Neutrophil (primary cell): Measurements from ENCODE around the gene DMD.

Experiments used
- H3K27ac ChIP-seq: fragments of 200-600 bp; sonication (generic); 2 replicates; pipeline ENCODE4 v1.5.1; 2016; ENCODE audit warnings: mild to moderate bottlenecking, moderate library complexity
- H3K27me3 ChIP-seq: fragments of 200-600 bp; sonication (generic); 2 replicates; pipeline ENCODE4 v1.6.0; 2016; ENCODE audit warnings: mild to moderate bottlenecking
- H3K36me3 ChIP-seq: fragments of 200-600 bp; sonication (generic); 2 replicates; pipeline ENCODE4 v1.5.1; 2017
- H3K4me1 ChIP-seq, 2 experiments: fragments of 200-600 bp in 1 of 2; sonication (generic) in 1 of 2; 1 replicate in 1 of 2; 2 replicates in 1 of 2; pipeline versions ENCODE4 v1.5.1 to v1.6.1; 2013 to 2016; ENCODE audit warnings: low read depth in 1 of 2, low read length in 1 of 2, mild to moderate bottlenecking in 1 of 2, moderate library complexity in 1 of 2; ENCODE audit not compliant: control insufficient read depth in 1 of 2, insufficient read depth in 1 of 2
- H3K4me3 ChIP-seq, 2 experiments: fragments of 200-600 bp in 1 of 2; sonication (generic) in 1 of 2; 1 replicate in 1 of 2; 2 replicates in 1 of 2; pipeline ENCODE4 v1.5.1; 2013 to 2016; ENCODE audit warnings: low read depth in 1 of 2, low read length in 1 of 2, mild to moderate bottlenecking in 1 of 2, moderate library complexity in 1 of 2
- H3K9me3 ChIP-seq: fragments of 200-600 bp; sonication (generic); 2 replicates; pipeline ENCODE4 v1.5.1; 2016
- TF ChIP-seq, protein P1 (sequence below): fragments of 200-600 bp; sonication (generic); IDR thresholded peaks from 2 replicates; pipeline ENCODE4 v1.5.1; 2016; ENCODE audit warnings: antibody characterized with exemption

The DMD gene

DNA sequence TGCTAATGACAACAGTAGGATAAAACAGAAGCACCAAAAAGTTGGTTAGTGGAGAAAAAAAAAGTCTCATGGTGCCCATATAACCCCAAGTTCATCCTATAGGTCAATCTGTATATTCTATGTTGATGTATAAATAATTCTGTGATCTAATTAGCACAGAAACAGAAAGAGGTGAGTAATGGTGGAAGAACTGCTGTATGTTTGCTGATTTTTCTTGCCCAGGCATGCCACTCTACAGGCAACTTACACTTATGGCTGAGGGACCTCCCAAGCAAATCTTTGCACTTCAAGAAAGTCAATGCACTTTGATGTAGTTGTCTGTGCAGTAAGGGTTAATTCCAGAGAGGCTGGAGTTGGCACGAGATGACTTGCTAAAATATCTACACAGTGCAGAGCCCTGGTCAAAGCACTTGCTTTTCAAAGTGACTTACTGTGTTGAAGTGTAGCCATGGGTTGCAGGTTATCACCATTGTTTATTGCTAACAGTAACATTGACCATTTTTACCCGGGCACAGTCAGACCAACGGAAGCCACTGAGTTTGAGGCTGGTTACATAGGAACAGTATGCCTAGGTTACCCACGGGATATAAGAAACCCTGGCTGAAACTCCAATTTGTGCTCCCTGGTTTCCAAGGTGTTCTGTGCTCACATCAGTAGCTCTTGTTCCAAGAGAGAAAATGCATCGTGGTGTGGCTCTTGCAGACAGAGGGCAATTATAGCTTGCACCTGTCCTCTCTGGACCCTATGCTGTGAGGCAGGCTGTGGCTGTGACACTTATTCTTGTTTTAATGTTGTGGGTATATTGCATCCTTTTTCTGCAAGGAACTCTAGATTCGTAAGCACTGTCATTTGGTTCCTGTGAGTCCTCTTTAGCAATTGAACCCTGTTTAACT lies 1998.2 kb downstream of the DMD start:
- Histone ChIP-seq H3K4me3 (no peak overlapping the region), H3K27ac (no peak overlapping the region), H3K4me1 (no peaks in the 10 kb centered on the region), H3K27me3 (no peaks in the 10 kb centered on the region), H3K9me3 (no peaks in the 10 kb centered on the region), H3K36me3 (no peaks in the 10 kb centered on the region)
- TF ChIP-seq, protein P1, sequence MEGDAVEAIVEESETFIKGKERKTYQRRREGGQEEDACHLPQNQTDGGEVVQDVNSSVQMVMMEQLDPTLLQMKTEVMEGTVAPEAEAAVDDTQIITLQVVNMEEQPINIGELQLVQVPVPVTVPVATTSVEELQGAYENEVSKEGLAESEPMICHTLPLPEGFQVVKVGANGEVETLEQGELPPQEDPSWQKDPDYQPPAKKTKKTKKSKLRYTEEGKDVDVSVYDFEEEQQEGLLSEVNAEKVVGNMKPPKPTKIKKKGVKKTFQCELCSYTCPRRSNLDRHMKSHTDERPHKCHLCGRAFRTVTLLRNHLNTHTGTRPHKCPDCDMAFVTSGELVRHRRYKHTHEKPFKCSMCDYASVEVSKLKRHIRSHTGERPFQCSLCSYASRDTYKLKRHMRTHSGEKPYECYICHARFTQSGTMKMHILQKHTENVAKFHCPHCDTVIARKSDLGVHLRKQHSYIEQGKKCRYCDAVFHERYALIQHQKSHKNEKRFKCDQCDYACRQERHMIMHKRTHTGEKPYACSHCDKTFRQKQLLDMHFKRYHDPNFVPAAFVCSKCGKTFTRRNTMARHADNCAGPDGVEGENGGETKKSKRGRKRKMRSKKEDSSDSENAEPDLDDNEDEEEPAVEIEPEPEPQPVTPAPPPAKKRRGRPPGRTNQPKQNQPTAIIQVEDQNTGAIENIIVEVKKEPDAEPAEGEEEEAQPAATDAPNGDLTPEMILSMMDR, result no peak

DNA sequence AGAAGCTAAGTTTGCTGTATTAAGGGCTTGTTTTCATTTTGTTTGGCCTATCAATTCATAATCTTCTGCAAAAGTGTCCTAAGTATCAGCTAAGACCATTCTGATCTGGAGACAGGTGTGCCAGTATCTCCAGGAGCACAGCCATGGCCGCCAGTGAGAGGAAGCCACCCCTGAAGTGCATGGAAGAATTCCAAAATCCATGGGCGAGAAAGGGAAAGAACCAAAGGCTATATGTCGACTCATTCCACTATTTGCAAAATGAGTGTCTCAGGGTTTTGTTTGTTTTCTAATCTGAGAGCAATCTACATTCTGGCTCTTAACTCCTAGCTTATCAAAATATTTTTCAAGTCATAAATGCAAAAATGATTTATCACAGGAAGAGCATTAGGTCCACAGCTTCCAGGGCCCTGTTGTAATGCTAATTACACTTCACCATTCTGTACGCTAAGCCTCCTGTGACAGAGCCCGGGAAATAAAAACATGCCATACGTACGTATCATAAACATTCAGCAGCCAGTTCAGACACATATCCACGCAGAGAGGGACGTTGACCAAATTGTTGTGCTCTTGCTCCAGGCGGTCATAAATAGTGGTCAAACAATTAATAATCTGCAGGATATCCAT lies 2002.2 kb downstream of the DMD start:
- TF ChIP-seq, protein P1, result no peak
- Histone ChIP-seq H3K27me3 (no peaks in the 10 kb centered on the region), H3K4me3 (no peak overlapping the region), H3K4me1 (no peaks in the 10 kb centered on the region), H3K9me3 (no peaks in the 10 kb centered on the region), H3K27ac (no peak overlapping the region), H3K36me3 (no peaks in the 10 kb centered on the region)

DNA sequence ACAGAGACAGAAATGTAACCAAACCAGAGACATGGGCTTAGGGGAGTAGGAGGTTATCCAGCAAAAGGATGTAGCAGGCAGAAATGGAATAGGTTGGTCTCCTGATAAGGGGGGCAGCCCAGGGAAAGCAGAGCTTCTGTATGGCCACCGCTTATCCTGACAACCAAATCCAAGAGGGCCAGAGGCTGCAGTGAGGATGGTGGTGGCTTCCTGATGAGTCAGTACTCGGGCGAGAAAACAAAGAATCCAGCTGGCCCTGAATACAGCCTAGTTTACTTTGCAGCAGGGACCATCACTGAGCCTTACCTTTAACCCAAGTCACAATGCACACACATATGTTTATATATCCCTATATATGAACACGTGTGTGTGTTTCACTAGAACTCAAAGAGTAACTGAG lies 2009.8 kb downstream of the DMD start:
- H3K36me3 ChIP-seq, result no peaks in the 10 kb centered on the region
- TF ChIP-seq, protein P1, result no peak
- H3K27ac ChIP-seq, result no peak overlapping the region

DNA sequence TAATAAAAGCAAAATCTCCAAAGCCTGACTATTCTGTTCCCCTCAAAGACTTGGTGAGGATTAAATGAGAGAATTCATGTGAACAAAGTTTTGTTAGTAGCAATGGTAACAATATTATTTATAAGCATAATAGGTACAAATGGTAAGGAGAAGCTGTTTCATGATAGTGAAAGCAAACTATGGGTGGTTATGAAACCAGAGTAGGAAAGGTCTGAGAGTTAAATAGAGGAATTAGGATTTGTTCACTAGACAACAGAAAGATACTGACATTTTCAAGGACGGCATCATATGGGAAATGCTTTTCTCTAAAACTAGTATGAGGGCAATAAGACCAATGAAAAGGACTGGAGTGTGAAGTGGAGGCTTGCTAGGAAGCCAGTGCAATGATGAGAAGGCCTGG lies 2010.9 kb downstream of the DMD start:
- TF ChIP-seq, protein P1, result no peak

More for the DNA sequence above, 2009.8 kb downstream of the DMD start:
- no peaks in the 10 kb centered on the region for H3K9me3 ChIP-seq
- H3K4me1 ChIP-seq, result no peaks in the 10 kb centered on the region
- H3K4me3 ChIP-seq, result no peak overlapping the region
- no peaks in the 10 kb centered on the region for H3K27me3 ChIP-seq

DNA sequence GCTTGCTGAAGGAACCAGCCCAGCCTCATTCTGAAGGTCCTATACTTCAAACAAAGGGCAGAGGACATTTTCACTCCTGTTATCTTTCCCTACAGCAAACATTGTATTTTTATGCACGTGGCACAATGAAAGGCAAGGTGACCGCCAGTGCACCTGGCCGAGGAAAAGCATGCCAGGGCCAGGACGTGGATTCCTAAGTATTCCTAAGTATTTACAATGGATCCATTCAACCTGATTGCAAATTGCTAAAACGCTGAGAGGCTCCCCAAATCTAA lies 2011.6 kb downstream of the DMD start:
- Histone ChIP-seq H3K4me1 (no peaks in the 10 kb centered on the region), H3K4me3 (no peak overlapping the region), H3K27me3 (no peaks in the 10 kb centered on the region), H3K9me3 (no peaks in the 10 kb centered on the region), H3K36me3 (no peaks in the 10 kb centered on the region), H3K27ac (no peak overlapping the region)
- TF ChIP-seq, protein P1, result no peak

More for the DNA sequence above, 2010.9 kb downstream of the DMD start:
- no peaks in the 10 kb centered on the region for H3K4me1 ChIP-seq
- H3K9me3 ChIP-seq, result no peaks in the 10 kb centered on the region
- no peak overlapping the region for H3K27ac ChIP-seq
- no peaks in the 10 kb centered on the region for H3K36me3 ChIP-seq
- H3K27me3 ChIP-seq, result no peaks in the 10 kb centered on the region
- H3K4me3 ChIP-seq, result no peak overlapping the region
